MCF 10A (cell line): ENCODE data around the gene CIAO2B. TPM values are rescaled to one million over a fixed set of nuclear protein-coding genes. Genes with fewer than 3 reads are reported as not detected.

Experiments
- BruUV-seq: library from RNA; stranded (reverse); fragments of 400-500 nt; replicated peaks from 2 replicates; lab custom pipeline; 2021; lab: Mats Ljungman, UMichigan
- CTCF ChIA-PET: fragments of 300-600 bp; sonication (Branson Sonifier 250); formaldehyde crosslinking; extraction: SDS; loops from one replicate; lab custom pipeline; 2021; ENCODE audit warnings: antibody characterized with exemption, inconsistent platforms; lab: Yijun Ruan, JAX
- POLR2A ChIA-PET: fragments of 300-600, 350-650 bp; sonication (Branson Sonifier 250); formaldehyde crosslinking; extraction: SDS; loops from one replicate; lab custom pipeline; 2020; ENCODE audit warnings: antibody characterized with exemption, inconsistent platforms; lab: Yijun Ruan, JAX
- DNase-seq: peaks from one replicate; pipeline ENCODE4 v3.0.0-alpha.2; 2018; ENCODE audit not compliant: unreplicated experiment
- H3K27ac Mint-ChIP-seq: one replicate; pipeline ENCODE4 v1.8.0; 2022; ENCODE audit warnings: mild to moderate bottlenecking, low read depth, mixed read lengths; ENCODE audit not compliant: unreplicated experiment
- H3K27me3 Mint-ChIP-seq: one replicate; pipeline ENCODE4 v1.8.0; 2022; ENCODE audit warnings: mixed read lengths; ENCODE audit not compliant: insufficient read depth, unreplicated experiment
- H3K36me3 Mint-ChIP-seq: one replicate; pipeline ENCODE4 v1.8.0; 2022; ENCODE audit warnings: mild to moderate bottlenecking, moderate library complexity, mixed read lengths; ENCODE audit not compliant: insufficient read depth, unreplicated experiment
- H3K4me1 Mint-ChIP-seq: one replicate; pipeline ENCODE4 v1.8.0; 2022; ENCODE audit warnings: mixed read lengths; ENCODE audit not compliant: insufficient read depth, unreplicated experiment
- H3K4me3 Mint-ChIP-seq: one replicate; pipeline ENCODE4 v1.8.0; 2022; ENCODE audit warnings: mild to moderate bottlenecking, moderate library complexity, mixed read lengths; ENCODE audit not compliant: unreplicated experiment
- H3K9me3 Mint-ChIP-seq: one replicate; pipeline ENCODE4 v1.8.0; 2022; ENCODE audit warnings: mixed read lengths; ENCODE audit not compliant: unreplicated experiment
- intact Hi-C: fragments of 100-400 bp; cut with micrococcal nuclease; formaldehyde crosslinking; loops from 2 replicates; pipeline ENCODE4 v1.14.1; 2022
- total RNA-seq: library from RNA; stranded (reverse); gene quantifications from 2 replicates; pipeline ENCODE4 v1.2.3, GENCODE V29; 2022
- TF ChIP-seq, protein P1 (sequence below): fragments of 200-600 bp; IDR thresholded peaks from one replicate; pipeline ENCODE4 v1.8.0; 2022; ENCODE audit warnings: antibody characterized with exemption, mild to moderate bottlenecking; ENCODE audit not compliant: unreplicated experiment

Gene CIAO2B
- total RNA-seq, 1 experiment from 2014 or later = 133 TPM

DNA sequence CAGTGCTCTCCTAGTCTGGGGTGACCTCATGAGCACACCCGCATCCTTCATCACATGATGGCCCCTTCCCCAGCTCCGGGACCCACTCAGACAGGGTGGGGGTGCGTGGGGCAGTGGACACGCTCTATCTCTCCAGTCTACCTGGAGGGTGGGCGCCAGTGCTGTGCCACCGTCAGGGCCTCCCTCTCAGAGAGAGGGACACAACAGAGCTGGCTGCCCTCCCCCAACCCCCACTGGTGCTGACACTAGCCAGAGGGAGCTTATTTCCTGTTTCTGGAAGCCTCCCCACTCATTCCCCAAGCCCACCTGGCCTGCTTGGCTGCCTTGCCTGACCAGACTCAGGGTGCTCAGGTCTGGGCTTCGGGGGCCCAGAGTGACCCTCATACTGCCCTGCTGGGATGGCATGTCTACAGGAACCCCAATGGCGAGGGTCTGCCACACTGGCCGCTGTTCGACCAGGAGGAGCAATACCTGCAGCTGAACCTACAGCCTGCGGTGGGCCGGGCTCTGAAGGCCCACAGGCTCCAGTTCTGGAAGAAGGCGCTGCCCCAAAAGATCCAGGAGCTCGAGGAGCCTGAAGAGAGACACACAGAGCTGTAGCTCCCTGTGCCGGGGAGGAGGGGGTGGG lies 9.3 kb upstream of the CIAO2B start:
- DNase-seq = no peak
- H3K4me3 Mint-ChIP-seq = no peak overlapping the region
- CTCF ChIA-PET = interaction anchor here (0.6 to 7.0 kb wide), 5 partner anchors 15 to 520 kb away, joined by 3 to 66 read pairs (median 5); partner anchors contain the start of gene ELMO3

DNA sequence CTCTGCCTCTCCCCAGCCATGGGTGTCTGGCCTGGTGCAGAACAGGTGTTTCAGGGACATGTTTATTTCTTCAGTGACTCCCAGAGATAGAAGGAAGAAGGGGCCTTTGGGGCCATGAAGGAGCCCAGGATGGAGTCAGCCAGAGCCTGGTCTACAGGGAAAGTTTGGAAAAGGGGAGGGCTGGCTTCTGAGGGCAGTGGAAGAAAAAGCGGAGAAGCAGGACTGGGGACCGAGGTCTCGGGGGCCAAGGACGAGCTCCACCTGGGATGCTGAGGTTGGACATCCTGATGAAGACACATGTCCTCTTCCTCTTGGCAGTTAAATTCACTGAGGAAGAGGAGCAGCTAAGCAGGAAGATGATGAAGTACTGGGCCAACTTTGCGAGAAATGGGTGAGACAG lies 8.8 kb upstream of the CIAO2B start:
- H3K9me3 Mint-ChIP-seq = no peaks in the 10 kb centered on the region
- BruUV-seq = no TSS peak
- H3K36me3 Mint-ChIP-seq = peaks cover 37% of the 10 kb centered on the region
- H3K4me1 Mint-ChIP-seq = peaks cover 5% of the 10 kb centered on the region
- H3K27me3 Mint-ChIP-seq = no peaks in the 10 kb centered on the region
- DNase-seq = no peak
- ChIA-PET POLR2A (interaction anchor here (0.6 to 0.9 kb wide), 2 partner anchors 48 to 236 kb away, joined by 3 read pairs; no protein-coding TSS in a partner anchor), CTCF (interaction anchor here (1.9 to 7.0 kb wide), 2 partner anchors 10 to 48 kb away, joined by 4 to 66 read pairs; no protein-coding TSS in a partner anchor)
- intact Hi-C loops = no loop called here
- no peak overlapping the region for H3K4me3 Mint-ChIP-seq
- H3K27ac Mint-ChIP-seq = no peak overlapping the region
- TF ChIP-seq, protein P1, sequence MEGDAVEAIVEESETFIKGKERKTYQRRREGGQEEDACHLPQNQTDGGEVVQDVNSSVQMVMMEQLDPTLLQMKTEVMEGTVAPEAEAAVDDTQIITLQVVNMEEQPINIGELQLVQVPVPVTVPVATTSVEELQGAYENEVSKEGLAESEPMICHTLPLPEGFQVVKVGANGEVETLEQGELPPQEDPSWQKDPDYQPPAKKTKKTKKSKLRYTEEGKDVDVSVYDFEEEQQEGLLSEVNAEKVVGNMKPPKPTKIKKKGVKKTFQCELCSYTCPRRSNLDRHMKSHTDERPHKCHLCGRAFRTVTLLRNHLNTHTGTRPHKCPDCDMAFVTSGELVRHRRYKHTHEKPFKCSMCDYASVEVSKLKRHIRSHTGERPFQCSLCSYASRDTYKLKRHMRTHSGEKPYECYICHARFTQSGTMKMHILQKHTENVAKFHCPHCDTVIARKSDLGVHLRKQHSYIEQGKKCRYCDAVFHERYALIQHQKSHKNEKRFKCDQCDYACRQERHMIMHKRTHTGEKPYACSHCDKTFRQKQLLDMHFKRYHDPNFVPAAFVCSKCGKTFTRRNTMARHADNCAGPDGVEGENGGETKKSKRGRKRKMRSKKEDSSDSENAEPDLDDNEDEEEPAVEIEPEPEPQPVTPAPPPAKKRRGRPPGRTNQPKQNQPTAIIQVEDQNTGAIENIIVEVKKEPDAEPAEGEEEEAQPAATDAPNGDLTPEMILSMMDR = no peak

More for the DNA sequence above, 9.3 kb upstream of the CIAO2B start:
- peaks cover 10% of the 10 kb centered on the region for H3K4me1 Mint-ChIP-seq
- POLR2A ChIA-PET = interaction anchor here (0.6 to 1.2 kb wide), 5 partner anchors 8 to 716 kb away, joined by 3 to 4 read pairs (median 3); partner anchors contain the start of genes ACD and CIAO2B
- H3K27ac Mint-ChIP-seq = no peak overlapping the region
- TF ChIP-seq, protein P1 = no peak
- no TSS peak for BruUV-seq
- H3K27me3 Mint-ChIP-seq = no peaks in the 10 kb centered on the region
- peaks cover 37% of the 10 kb centered on the region for H3K36me3 Mint-ChIP-seq
- intact Hi-C loops = no loop called here
- no peaks in the 10 kb centered on the region for H3K9me3 Mint-ChIP-seq

DNA sequence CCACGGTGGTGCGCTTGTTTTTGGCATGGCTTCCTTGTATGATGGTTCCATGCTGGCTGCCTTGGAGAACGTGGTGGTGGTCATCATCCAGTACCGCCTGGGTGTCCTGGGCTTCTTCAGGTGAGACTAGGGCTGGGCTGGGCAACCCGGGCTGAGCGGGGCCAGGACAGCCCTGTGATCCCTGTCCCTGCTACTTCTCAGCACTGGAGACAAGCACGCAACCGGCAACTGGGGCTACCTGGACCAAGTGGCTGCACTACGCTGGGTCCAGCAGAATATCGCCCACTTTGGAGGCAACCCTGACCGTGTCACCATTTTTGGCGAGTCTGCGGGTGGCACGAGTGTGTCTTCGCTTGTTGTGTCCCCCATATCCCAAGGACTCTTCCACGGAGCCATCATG lies 6.0 kb upstream of the CIAO2B start:
- Mint-ChIP-seq H3K9me3 (no peaks in the 10 kb centered on the region), H3K27me3 (no peaks in the 10 kb centered on the region), H3K4me1 (peaks cover 11% of the 10 kb centered on the region), H3K4me3 (no peak overlapping the region), H3K36me3 (peaks cover 50% of the 10 kb centered on the region), H3K27ac (no peak overlapping the region)
- TF ChIP-seq, protein P1 = no peak
- ChIA-PET CTCF (interaction anchor here (3.2 kb wide), 1 partner anchor 45 kb away, joined by 15 read pairs; no protein-coding TSS in a partner anchor), POLR2A (interaction anchor here (0.9 to 1.4 kb wide), 2 partner anchors 9 to 10 kb away, joined by 3 to 4 read pairs; no protein-coding TSS in a partner anchor)
- DNase-seq = no peak
- intact Hi-C loops = no loop called here
- BruUV-seq = no TSS peak

DNA sequence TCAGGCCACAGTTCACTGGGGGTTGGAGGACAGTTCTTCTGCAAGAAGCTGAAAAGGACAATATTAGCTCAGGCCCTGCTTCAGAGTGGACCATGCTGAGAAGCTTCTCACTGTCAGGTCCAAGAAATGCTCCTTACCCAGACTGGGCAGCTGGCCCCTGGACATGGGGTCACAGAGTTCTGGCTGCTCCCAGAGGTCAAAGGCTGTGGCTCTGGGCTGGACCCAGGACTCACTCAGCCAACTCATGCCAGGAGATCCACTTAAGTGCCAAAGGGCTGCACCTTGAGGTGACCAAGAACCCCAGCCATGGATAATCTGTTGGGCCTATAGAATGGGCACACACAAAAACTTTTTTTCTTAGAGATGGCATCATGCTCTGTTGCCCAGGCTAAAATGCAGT lies 5.2 kb upstream of the CIAO2B start:
- Mint-ChIP-seq H3K9me3 (no peaks in the 10 kb centered on the region), H3K4me3 (no peak overlapping the region), H3K27me3 (no peaks in the 10 kb centered on the region), H3K36me3 (peaks cover 50% of the 10 kb centered on the region), H3K27ac (no peak overlapping the region), H3K4me1 (peaks cover 11% of the 10 kb centered on the region)
- POLR2A ChIA-PET = interaction anchor here (1.4 kb wide), 1 partner anchor 9 kb away, joined by 4 read pairs; no protein-coding TSS in a partner anchor
- no TSS peak for BruUV-seq
- no peak for DNase-seq
- intact Hi-C loops = no loop called here
- TF ChIP-seq, protein P1 = no peak
- CTCF ChIA-PET = interaction anchor here (0.6 to 3.2 kb wide), 2 partner anchors 44 to 89 kb away, joined by 3 to 15 read pairs; no protein-coding TSS in a partner anchor
